OCI-LY7 (cell line): ENCODE data around the gene MSANTD2.

Experiments
- EZH2phosphoT487 ChIP-seq: fragments of 200-600 bp; sonication (generic); IDR thresholded peaks from 2 replicates; pipeline ENCODE4 v1.6.1; 2018; ENCODE audit warnings: low read depth, borderline replicate concordance, mild to moderate bottlenecking, mixed run types, antibody characterized with exemption, low read length, moderate library complexity, mixed read lengths
- TF ChIP-seq, protein P1 (sequence below): fragments of 200-600 bp; sonication (generic); conservative IDR thresholded peaks from 2 replicates; pipeline ENCODE4 v1.5.1; 2014; ENCODE audit warnings: mild to moderate bottlenecking, antibody characterized with exemption, low read length, moderate library complexity, mixed read lengths

DNA sequence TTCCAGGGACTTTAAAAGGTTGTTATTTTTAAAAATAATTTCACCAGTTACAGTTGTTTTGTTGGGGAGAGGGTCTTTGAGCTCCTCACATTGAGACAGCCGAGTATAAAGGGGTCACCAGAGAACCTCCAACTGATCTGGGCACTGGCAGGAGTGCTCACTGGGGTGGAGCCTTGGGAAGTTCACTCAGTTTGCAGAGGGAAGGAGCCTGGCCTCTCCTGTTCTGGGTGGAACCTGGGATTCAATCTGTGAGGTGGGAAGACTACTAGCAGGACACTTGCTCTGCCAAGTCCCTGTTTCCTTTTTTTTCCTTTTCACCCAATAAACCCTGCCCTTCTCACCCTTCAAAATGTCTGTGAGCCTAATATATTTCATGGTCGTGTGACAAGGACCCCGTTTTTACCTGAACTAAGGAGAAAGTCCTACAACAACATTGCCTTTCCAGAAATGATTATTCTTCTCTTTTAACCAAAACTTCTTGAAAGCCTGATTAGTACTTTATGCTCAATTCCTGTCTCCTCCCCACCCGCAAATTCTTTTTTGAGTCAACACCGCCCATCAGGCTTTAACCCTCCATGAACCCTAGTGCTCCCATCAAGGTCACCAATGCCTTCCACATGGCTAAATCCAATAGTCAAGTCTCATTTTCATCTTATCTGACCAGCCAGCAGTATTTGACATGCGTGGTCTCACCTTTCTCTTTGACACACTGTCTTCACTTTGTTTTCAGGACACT, 22.0 kb upstream of the MSANTD2 start:
- TF ChIP-seq, protein P1, sequence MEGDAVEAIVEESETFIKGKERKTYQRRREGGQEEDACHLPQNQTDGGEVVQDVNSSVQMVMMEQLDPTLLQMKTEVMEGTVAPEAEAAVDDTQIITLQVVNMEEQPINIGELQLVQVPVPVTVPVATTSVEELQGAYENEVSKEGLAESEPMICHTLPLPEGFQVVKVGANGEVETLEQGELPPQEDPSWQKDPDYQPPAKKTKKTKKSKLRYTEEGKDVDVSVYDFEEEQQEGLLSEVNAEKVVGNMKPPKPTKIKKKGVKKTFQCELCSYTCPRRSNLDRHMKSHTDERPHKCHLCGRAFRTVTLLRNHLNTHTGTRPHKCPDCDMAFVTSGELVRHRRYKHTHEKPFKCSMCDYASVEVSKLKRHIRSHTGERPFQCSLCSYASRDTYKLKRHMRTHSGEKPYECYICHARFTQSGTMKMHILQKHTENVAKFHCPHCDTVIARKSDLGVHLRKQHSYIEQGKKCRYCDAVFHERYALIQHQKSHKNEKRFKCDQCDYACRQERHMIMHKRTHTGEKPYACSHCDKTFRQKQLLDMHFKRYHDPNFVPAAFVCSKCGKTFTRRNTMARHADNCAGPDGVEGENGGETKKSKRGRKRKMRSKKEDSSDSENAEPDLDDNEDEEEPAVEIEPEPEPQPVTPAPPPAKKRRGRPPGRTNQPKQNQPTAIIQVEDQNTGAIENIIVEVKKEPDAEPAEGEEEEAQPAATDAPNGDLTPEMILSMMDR = no peak
- no peak for TF ChIP-seq EZH2phosphoT487
